Mesendoderm (in vitro differentiated cells): ENCODE measurements around the gene SMPDL3A.

Experiments
- DNase-seq: peaks from one replicate; pipeline ENCODE4 v3.0.0; 2013
- H2AK5ac ChIP-seq: 2 replicates; pipeline ENCODE4 v1.6.1; 2013; ENCODE audit warnings: low read length, inconsistent platforms
- H2BK120ac ChIP-seq: 2 replicates; pipeline ENCODE4 v1.6.1; 2013; ENCODE audit warnings: low read depth, mild to moderate bottlenecking, low read length, moderate library complexity, mixed read lengths
- H2BK15ac ChIP-seq: replicated peaks from 2 replicates; pipeline ENCODE4 v1.6.1; 2013; ENCODE audit warnings: low read depth, mild to moderate bottlenecking, moderate library complexity
- H2BK5ac ChIP-seq: 2 replicates; pipeline ENCODE4 v1.6.1; 2013; ENCODE audit warnings: low read length, inconsistent platforms
- H3K18ac ChIP-seq: 2 replicates; pipeline ENCODE4 v1.6.1; 2013; ENCODE audit warnings: mild to moderate bottlenecking, low read length, mixed read lengths
- H3K23ac ChIP-seq: one replicate; pipeline ENCODE4 v1.6.1; 2013; ENCODE audit warnings: low read length
- H3K27ac ChIP-seq: 2 replicates; pipeline ENCODE4 v1.5.1; 2013; ENCODE audit warnings: low read depth, mild to moderate bottlenecking, inconsistent platforms, low read length, moderate library complexity
- H3K27me3 ChIP-seq: 2 replicates; pipeline ENCODE4 v1.6.1; 2013; ENCODE audit warnings: low read length, control low read depth, mild to moderate bottlenecking, inconsistent platforms; ENCODE audit not compliant: insufficient read depth, poor library complexity
- H3K36me3 ChIP-seq: 2 replicates; pipeline ENCODE4 v1.6.1; 2013; ENCODE audit warnings: low read length, inconsistent platforms; ENCODE audit not compliant: control insufficient read depth, insufficient read depth
- H3K4ac ChIP-seq: one replicate; pipeline ENCODE4 v1.6.1; 2013; ENCODE audit warnings: low read depth, mild to moderate bottlenecking, low read length, moderate library complexity
- H3K4me1 ChIP-seq: 2 replicates; pipeline ENCODE4 v1.6.1; 2013; ENCODE audit warnings: low read depth, low read length, inconsistent platforms; ENCODE audit not compliant: control insufficient read depth
- H3K4me2 ChIP-seq: 2 replicates; pipeline ENCODE4 v1.6.1; 2013; ENCODE audit warnings: low read length
- H3K4me3 ChIP-seq: 2 replicates; pipeline ENCODE4 v1.5.1; 2013; ENCODE audit warnings: mild to moderate bottlenecking, low read length
- H3K56ac ChIP-seq: one replicate; pipeline ENCODE4 v1.6.1; 2013; ENCODE audit warnings: low read length
- H3K79me1 ChIP-seq: 2 replicates; pipeline ENCODE4 v1.6.1; 2013; ENCODE audit warnings: low read length, inconsistent platforms
- H3K79me2 ChIP-seq: 2 replicates; pipeline ENCODE4 v1.6.1; 2013; ENCODE audit warnings: mild to moderate bottlenecking, low read length; ENCODE audit not compliant: control insufficient read depth, insufficient read depth
- H3K9ac ChIP-seq: 2 replicates; pipeline ENCODE4 v1.6.1; 2013; ENCODE audit warnings: low read length, inconsistent platforms
- H4K5ac ChIP-seq: one replicate; pipeline ENCODE4 v1.6.1; 2013; ENCODE audit warnings: low read length
- H4K8ac ChIP-seq: one replicate; pipeline ENCODE4 v1.6.1; 2013; ENCODE audit warnings: low read depth, mild to moderate bottlenecking, control low read depth, low read length, moderate library complexity
- WGBS: extraction: QIAGEN DNeasy Blood & Tissue Kit; methylation state at CpG from one replicate; pipeline ENCODE4 v1.1.7; 2013; ENCODE audit warnings: low lambda C conversion rate, missing lambda C conversion rate; ENCODE audit not compliant: insufficient coverage; ENCODE audit errors: extremely low coverage; 5-methylcytosine and 5-hydroxymethylcytosine counted together

Gene SMPDL3A

GRCh38 chr6:122806291-122806690, 17.2 kb downstream of the SMPDL3A start:
- Histone ChIP-seq H2BK120ac (no peak overlapping the region), H3K23ac (no peak overlapping the region), H3K18ac (no peak overlapping the region), H3K4me3 (no peak overlapping the region), H3K27me3 (no peaks in the 10 kb centered on the region), H3K4ac (no peak overlapping the region), H3K9ac (no peak overlapping the region), H3K79me1 (no peaks in the 10 kb centered on the region), H3K56ac (no peak overlapping the region), H4K8ac (no peak overlapping the region), H2BK5ac (no peak overlapping the region), H3K4me1 (peaks cover 2% of the 10 kb centered on the region), H3K79me2 (no peaks in the 10 kb centered on the region), H3K27ac (no peak overlapping the region), H4K5ac (no peak overlapping the region), H2BK15ac (no peak overlapping the region), H3K4me2 (no peak overlapping the region), H2AK5ac (no peak overlapping the region), H3K36me3 (no peaks in the 10 kb centered on the region)
- no peak for DNase-seq
- no CpG with 5 or more reads among the region's 2 CpGs for WGBS

DNA sequence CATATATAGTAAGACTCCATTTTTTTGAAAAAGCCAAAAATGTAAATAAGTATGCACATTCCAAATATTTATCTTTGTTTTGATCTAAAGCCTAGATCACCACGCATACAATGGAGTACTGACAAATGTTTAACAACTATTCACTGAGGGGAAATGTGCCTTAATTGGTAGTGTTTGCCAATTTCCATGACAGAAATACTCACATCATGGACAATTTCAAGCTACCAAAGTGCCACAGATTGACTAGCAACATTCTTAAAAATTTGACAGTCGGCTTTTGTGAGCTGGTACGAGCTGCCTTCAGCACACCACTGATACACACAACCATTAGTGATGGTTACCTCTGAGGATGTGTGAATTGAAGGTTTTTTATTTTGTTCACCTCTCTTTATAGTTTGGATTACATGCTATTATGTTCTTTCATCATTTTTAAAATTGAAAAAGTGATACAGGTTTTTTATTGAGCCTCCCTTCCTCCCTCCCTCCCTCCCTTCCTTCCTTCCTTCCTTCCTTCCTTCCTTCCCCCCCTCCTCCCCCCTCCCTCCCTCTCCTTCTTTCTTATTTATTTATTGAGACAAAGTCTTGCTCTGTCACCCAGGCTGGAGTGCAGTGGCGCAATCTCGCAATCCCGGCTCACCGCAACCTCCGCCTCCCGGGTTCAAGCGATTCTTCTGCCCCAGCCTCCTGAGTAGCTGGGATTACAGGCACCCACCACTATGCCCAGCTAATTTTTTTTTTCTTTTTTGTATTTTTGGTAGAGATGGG, 19.2 kb downstream of the SMPDL3A start:
- no peak overlapping the region for H2BK5ac ChIP-seq
- H3K36me3 ChIP-seq = no peaks in the 10 kb centered on the region
- H3K4ac ChIP-seq = no peak overlapping the region
- DNase-seq = peak; percentile 33
- H3K79me1 ChIP-seq = no peaks in the 10 kb centered on the region
- no peak overlapping the region for H3K4me3 ChIP-seq
- H3K79me2 ChIP-seq = no peaks in the 10 kb centered on the region
- no peaks in the 10 kb centered on the region for H3K27me3 ChIP-seq
- H4K5ac ChIP-seq = no peak overlapping the region
- H2BK15ac ChIP-seq = no peak overlapping the region
- H2BK120ac ChIP-seq = no peak overlapping the region
- WGBS = no CpG with 5 or more reads among the region's 10 CpGs
- no peak overlapping the region for H3K18ac ChIP-seq
- no peak overlapping the region for H3K23ac ChIP-seq
- H3K56ac ChIP-seq = no peak overlapping the region
- H3K4me1 ChIP-seq = peaks cover 2% of the 10 kb centered on the region
- no peak overlapping the region for H3K9ac ChIP-seq
- no peak overlapping the region for H3K4me2 ChIP-seq
- H4K8ac ChIP-seq = no peak overlapping the region
- no peak overlapping the region for H2AK5ac ChIP-seq
- H3K27ac ChIP-seq = no peak overlapping the region

DNA sequence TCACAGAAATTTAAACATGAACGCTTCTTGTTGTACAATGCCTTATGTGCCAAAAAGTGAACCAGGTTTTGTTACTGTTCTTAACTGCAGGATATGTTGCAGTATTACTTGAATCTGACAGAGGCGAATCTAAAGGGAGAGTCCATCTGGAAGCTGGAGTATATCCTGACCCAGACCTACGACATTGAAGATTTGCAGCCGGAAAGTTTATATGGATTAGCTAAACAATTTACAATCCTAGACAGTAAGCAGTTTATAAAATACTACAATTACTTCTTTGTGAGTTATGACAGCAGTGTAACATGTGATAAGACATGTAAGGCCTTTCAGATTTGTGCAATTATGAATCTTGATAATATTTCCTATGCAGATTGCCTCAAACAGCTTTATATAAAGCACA, 19.9 kb downstream of the SMPDL3A start:
- H2BK15ac ChIP-seq = no peak overlapping the region
- no peak overlapping the region for H4K8ac ChIP-seq
- no peak overlapping the region for H3K4me3 ChIP-seq
- no peaks in the 10 kb centered on the region for H3K36me3 ChIP-seq
- no peak overlapping the region for H2BK120ac ChIP-seq
- no peak overlapping the region for H3K27ac ChIP-seq
- no peak overlapping the region for H4K5ac ChIP-seq
- no peaks in the 10 kb centered on the region for H3K79me1 ChIP-seq
- DNase-seq = no peak
- no peak overlapping the region for H3K9ac ChIP-seq
- no peak overlapping the region for H3K4me2 ChIP-seq
- WGBS = no CpG with 5 or more reads among the region's 4 CpGs
- no peak overlapping the region for H3K4ac ChIP-seq
- no peak overlapping the region for H3K18ac ChIP-seq
- peaks cover 2% of the 10 kb centered on the region for H3K4me1 ChIP-seq
- H2AK5ac ChIP-seq = no peak overlapping the region
- H3K23ac ChIP-seq = no peak overlapping the region
- H3K79me2 ChIP-seq = no peaks in the 10 kb centered on the region
- no peak overlapping the region for H2BK5ac ChIP-seq
- H3K27me3 ChIP-seq = no peaks in the 10 kb centered on the region
- H3K56ac ChIP-seq = no peak overlapping the region

GRCh38 chr6:122809691-122810090, 20.6 kb downstream of the SMPDL3A start:
- no peak overlapping the region for H2BK5ac ChIP-seq
- no peak overlapping the region for H4K5ac ChIP-seq
- no peak overlapping the region for H3K9ac ChIP-seq
- no peak overlapping the region for H3K4ac ChIP-seq
- no peak overlapping the region for H3K4me2 ChIP-seq
- peaks cover 2% of the 10 kb centered on the region for H3K4me1 ChIP-seq
- no peak overlapping the region for H4K8ac ChIP-seq
- H3K18ac ChIP-seq = no peak overlapping the region
- no peak overlapping the region for H3K23ac ChIP-seq
- H2BK15ac ChIP-seq = no peak overlapping the region
- H3K79me1 ChIP-seq = no peaks in the 10 kb centered on the region
- H3K27ac ChIP-seq = no peak overlapping the region
- H3K79me2 ChIP-seq = no peaks in the 10 kb centered on the region
- DNase-seq = no peak
- no peak overlapping the region for H3K4me3 ChIP-seq
- H2BK120ac ChIP-seq = no peak overlapping the region
- H3K36me3 ChIP-seq = no peaks in the 10 kb centered on the region
- no peaks in the 10 kb centered on the region for H3K27me3 ChIP-seq
- no peak overlapping the region for H3K56ac ChIP-seq
- no peak overlapping the region for H2AK5ac ChIP-seq
- no CpG with 5 or more reads among the region's 2 CpGs for WGBS

GRCh38 chr6:122810189-122810588, 21.1 kb downstream of the SMPDL3A start:
- Histone ChIP-seq H3K4ac (no peak overlapping the region), H2AK5ac (no peak overlapping the region), H2BK5ac (no peak overlapping the region), H3K4me2 (no peak overlapping the region), H3K79me1 (no peaks in the 10 kb centered on the region), H3K9ac (no peak overlapping the region), H3K4me3 (no peak overlapping the region), H3K18ac (no peak overlapping the region), H3K36me3 (no peaks in the 10 kb centered on the region), H4K8ac (no peak overlapping the region), H3K23ac (no peak overlapping the region), H4K5ac (no peak overlapping the region), H3K27ac (no peak overlapping the region), H2BK120ac (no peak overlapping the region), H3K79me2 (no peaks in the 10 kb centered on the region), H2BK15ac (no peak overlapping the region), H3K27me3 (no peaks in the 10 kb centered on the region), H3K56ac (no peak overlapping the region), H3K4me1 (peaks cover 2% of the 10 kb centered on the region)
- WGBS = no CpG with 5 or more reads among the region's 1 CpG
- no peak for DNase-seq

DNA sequence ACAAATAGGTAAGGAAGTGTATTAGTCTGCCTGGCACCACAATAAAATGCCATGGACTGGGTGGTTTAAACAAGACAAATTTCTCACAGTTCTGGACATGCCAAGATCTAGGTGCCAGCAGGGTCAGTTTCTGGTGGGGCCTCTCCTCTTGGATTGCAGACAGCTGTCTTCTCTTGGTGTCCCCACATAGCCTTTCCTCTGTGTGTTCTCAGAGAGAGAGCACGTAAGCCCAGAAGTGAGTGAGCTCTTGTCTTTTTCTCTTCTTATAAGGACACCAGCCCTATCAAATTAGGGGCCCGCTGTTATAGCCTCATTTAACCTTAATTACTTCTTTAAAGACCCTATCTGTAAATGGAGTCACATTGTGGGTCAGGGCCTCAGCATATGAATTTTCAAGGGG, 28.3 kb downstream of the SMPDL3A start:
- H2BK5ac ChIP-seq = no peak overlapping the region
- DNase-seq = no peak
- H3K9ac ChIP-seq = no peak overlapping the region
- H3K27ac ChIP-seq = no peak overlapping the region
- H2AK5ac ChIP-seq = no peak overlapping the region
- H3K56ac ChIP-seq = no peak overlapping the region
- H4K8ac ChIP-seq = no peak overlapping the region
- no peaks in the 10 kb centered on the region for H3K4me1 ChIP-seq
- no peak overlapping the region for H2BK15ac ChIP-seq
- no peak overlapping the region for H3K18ac ChIP-seq
- H3K79me2 ChIP-seq = no peaks in the 10 kb centered on the region
- no peak overlapping the region for H4K5ac ChIP-seq
- H3K4me3 ChIP-seq = no peak overlapping the region
- no peaks in the 10 kb centered on the region for H3K27me3 ChIP-seq
- no peaks in the 10 kb centered on the region for H3K36me3 ChIP-seq
- no peak overlapping the region for H3K4me2 ChIP-seq
- no peak overlapping the region for H2BK120ac ChIP-seq
- WGBS = no CpG with 5 or more reads among the region's 2 CpGs
- H3K4ac ChIP-seq = no peak overlapping the region
- H3K79me1 ChIP-seq = no peaks in the 10 kb centered on the region
- H3K23ac ChIP-seq = no peak overlapping the region
